Fibroblast of lung (primary cell): ENCODE data around the gene CNTNAP4.

Experiments
- CTCF ChIP-seq, 2 donors: IDR thresholded peaks in 1 of 2; conservative IDR thresholded peaks in 1 of 2; 1 replicate in 1 of 2; 2 replicates in 1 of 2; pipeline ENCODE4 v1.5.1; 2011 to 2012; ENCODE audit warnings: low read length in 2 of 2, control low read depth in 1 of 2, inconsistent platforms in 1 of 2, low read depth in 1 of 2, mild to moderate bottlenecking in 1 of 2
- EZH2 ChIP-seq: IDR thresholded peaks from 2 replicates; pipeline ENCODE4 v1.5.1; 2012; ENCODE audit warnings: low read length, control low read depth, mild to moderate bottlenecking; ENCODE audit errors: missing control alignments

- no peak for TF ChIP-seq CTCF (conservative IDR thresholded peaks at IDR 0.05 in 1 of 2, IDR thresholded peaks at IDR 0.05 in 1 of 2; ENCODE audit: low read depth in 1 of 2, low read length in 2 of 2)
- TF ChIP-seq EZH2 = no peak
These were observed 109.6 kb downstream of the CNTNAP4 start for GRCh38 chr16:76386784-76387183.
